GM21515 (cell line): ENCODE data around the gene MMP23B.
"Not testable (repeated sequence)": the region's sequence is repeated elsewhere in the genome, so short reads cannot be mapped to it uniquely, and the experiment has no call there.

ENCODE experiments used
- ATAC-seq: cut with Tn5 transposase; IDR thresholded peaks from one replicate; pipeline ENCODE4 v1.9.1; 2021; ENCODE audit not compliant: unreplicated experiment

MMP23B gene

DNA sequence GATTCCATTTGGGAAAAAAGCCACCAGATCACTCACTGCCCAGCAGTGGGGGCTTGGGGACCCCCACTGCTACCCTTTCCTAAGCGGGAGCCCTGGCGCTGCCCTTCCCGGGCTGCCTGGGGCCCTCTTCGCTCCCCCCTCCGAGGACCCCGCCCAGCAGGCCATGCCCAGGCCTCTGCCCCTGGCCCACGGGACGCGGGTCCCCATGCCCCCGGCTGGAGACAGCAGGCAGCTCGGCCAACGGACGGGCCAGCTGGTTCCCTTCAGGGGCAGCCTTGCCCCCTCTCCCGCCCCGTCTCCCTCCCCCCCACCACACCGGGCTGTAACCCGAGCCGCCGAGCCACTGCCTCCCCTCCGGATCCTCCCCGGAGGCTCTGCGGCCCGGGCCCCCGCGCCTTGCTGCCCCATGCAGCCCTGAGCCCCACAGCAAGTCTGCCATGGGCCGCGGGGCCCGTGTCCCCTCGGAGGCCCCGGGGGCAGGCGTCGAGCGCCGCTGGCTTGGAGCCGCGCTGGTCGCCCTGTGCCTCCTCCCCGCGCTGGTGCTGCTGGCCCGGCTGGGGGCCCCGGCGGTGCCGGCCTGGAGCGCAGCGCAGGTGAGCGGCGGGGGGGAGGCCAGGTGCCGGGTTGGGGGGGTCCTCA is at the start of gene MMP23B:
MMP23B (plus strand) TSS at position 392 of the 639 bp plus-strand sequence; CDS start at position 438, 46 bp downstream.
- no peak for ATAC-seq

DNA sequence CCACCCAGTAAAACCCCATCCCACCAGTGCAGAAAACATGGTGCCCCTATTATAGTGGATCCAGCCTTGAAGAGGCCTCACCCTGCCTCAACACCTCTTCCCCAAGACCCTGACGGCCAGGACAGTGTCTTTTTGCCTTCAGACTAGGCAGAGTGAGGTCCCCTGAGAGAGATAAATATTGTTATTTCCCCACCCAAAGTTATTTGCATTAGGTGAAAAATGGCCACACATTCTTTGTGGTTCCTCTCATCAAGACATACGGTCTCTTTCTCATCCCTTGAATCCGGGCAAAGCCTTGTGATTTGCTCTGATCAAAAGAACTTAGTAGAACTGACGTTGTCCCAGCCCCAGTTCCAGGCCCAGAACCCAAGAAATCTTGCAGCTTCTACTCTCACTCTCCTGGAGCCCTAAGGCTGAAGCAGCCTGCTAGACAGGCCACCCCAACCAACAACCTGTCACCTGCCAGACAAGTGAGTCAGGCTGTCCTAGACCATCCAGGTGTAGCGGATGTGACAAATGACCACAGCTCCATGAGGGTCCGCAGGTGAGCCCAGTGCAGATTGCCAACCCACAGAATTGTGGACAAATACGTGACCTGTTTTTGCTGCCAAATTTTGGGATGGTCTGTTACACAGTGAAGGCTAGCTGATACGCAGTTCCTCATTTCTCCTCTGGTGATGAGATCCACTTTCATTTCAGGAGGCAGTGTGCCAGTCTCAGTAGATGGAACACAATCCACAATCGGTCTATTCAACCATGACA is 49.2 kb upstream of the MMP23B start:
- no peak for ATAC-seq

DNA sequence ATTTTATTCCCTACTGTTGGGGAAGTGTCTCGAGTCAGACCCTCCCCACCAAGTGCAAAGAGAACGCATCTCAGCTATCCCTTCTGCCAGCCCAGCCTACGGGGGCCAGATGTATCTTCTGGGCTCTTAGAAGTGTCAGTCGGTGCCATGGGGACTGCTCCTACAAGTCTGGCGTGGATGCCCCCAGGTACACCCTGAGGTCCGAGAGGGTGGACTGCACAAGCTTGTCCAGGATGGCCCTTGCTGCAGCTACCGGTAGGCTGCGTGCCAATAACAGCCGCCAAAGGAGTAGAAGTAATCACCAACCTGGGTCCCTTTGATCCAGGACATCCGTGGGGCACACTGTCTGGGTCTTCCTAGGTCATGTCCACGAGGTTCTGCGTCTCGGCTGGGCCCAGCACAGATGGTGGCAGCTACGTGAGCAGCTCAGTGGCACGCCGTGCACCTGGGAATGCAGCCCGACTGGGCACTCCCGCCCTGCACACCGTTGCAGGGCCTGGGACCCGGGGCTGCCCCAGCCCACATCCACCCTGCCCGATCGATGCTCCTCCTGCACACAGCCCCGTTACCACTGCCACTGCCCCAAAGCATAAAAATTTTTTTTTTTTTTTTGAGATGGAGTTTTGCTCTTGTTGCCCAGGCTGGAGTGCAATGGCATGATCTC is 48.5 kb upstream of the MMP23B start:
- ATAC-seq: no peak

DNA sequence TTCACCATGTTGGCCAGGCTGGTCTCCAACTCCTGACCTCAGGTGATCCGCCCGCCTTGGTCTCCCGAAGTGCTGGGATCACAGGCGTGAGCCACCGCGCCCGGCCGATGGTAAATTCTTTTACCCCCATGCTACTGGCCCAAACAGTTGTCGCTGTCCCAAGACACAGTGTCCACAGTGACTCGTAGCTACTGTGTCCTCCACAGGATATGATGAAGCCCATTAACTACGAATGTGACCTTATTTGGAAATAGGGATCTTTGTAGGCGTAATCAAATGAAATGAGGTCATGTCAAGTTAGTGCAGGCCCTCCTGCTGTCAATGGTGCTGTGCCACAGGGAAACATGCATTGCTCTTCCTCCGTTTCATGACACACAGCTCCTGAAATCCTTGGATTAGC is 40.5 kb upstream of the MMP23B start:
- no peak for ATAC-seq

DNA sequence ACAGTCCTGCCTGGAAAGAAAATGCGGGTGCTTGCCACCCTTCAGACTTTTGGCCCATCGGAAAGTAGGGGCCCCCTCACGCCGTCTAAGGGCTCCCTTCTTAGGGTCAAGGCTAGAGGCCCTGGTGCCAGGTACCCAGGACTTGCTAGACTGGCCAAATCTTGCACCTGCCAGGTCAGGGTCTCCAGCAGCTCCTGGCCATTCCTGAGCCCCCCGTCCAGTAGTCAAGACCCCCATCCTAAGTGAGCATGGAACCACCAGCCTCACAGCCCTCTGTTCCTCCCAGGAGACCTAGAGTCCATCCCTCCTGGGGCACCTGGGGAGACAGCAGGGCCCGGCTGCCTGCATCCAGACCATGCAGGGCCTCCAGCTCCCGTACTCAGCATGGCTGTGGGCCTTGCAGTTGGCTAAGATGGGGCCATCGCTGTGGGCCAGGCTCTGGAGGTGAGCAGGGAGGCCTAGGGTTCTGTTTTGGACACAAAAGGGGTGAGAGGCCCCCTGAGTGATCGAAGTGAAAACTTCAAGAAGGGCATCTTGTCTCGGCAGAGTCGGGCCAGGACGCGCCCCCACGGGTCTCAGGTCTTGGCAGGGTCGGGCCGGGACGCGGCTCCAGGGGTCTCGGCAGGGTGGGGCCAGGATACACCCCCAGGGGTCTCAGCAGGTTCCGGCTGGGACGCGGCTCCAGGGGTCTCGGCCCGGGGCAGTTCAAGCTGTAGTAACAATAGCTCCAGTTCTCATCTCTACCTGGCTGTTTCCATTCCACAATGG is 38.0 kb upstream of the MMP23B start:
- ATAC-seq: no peak

DNA sequence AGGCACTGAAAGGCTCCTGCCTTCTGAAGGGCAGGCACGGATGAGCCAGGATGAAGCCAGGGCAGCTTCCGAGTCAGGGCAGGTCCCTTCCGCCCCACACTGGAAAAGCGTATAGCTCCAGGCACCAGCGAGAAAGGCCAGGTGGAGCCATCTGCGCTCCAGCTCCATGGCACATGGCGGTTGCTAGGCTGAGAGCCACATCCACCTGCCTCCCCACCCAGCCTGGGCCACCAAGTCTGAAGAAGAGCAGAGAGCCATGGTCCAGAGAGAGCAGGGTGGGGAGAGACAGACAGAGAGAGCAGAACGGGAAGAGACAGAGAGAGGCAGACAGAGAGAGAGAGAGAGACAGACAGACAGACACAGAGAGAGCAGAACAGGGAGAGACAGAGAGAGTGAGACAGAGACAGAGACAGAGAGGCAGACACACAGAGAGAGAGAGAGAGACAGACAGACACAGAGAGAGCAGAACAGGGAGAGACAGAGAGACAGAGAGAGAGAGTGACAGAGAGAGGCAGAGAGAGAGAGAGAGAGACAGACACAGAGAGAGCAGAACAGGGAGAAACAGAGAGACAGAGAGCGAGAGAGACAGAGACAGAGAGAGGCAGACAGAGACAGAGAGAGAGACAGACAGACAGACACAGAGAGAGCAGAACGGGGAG is 37.2 kb upstream of the MMP23B start:
- ATAC-seq: no peak

DNA sequence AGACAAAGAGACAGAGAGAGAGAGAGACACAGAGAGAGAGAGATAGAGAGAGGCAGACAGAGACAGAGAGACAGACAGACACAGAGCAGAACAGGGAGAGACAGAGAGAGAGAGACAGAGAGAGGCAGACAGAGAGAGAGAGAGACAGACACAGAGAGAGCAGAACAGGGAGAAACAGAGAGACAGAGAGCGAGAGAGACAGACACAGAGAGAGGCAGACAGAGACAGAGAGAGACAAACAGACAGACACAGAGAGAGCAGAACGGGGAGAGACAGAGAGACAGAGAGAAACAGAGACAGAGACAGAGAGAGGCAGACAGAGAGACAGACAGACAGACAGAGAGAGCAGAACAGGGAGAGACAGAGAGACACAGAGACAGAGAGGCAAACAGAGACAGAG is 36.6 kb upstream of the MMP23B start:
- ATAC-seq: not testable (repeated sequence)

DNA sequence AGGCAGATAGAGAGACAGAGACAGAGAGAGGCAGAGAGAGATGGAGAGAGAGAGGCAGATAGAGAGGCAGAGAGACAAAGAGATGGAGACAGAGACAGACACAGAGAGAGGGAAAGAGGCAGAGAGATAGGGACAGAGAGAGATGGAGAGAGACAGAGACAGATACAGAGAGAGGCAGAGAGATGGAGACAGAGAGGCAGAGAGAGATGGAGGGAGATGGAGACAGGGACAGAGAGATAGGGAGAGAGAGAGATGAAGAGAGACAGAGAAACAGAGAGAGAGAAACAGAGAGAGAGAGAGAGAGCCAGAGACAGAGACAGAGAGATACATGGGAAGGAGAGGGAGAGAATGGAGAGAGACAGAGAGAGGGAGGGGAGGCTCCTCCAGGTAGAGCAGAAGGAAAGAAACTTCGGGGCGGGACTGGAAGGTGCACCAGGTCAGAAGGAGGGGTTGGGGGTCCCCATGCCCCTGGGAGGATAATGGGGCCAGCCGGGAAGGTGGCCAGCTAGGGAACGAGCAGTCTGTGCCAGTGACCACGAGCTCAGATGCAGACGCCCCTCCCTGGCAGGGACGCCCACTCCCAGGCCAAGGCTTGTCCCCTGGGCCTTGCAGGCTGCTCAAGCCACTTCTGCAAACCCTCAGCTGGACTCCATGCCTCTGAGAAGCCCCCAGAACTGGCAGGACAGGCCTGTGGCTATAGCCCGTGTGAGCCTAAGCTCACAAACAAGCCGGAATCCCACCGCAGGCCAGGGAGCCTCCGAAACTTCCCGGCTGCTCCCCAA is 35.3 kb upstream of the MMP23B start:
- ATAC-seq: no peak

DNA sequence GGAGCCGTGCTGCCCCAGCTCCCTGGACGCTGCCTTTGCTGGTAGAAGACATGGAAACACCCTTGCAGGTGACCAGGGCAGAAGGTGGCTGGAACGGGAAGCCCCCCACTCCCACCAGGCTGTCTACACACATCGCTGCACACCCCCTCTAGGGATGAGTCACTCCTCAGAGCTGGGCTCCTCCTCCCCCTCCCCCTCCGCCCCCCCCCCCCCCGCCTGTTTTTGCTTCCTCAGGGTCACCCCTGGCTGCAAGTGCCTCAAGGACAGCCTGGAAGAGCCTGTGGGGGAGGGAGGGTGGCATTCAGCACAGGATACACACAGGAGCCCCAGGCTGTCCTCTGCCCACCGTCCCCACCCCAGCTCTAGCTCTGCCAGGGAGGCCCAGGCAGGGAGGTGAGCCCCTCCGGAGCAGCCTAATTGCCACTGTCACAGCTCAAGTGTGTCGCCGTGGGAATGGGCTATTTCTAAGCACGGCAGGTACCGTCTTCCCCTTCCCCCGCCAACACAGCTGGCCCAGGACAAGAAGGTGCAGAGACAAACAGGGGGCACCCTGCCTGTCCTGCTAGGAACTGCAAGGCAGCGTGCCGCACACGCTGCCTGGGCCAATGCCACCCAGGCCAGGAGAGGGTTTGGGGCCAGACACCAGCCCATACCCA is 34.6 kb upstream of the MMP23B start:
- no peak for ATAC-seq

DNA sequence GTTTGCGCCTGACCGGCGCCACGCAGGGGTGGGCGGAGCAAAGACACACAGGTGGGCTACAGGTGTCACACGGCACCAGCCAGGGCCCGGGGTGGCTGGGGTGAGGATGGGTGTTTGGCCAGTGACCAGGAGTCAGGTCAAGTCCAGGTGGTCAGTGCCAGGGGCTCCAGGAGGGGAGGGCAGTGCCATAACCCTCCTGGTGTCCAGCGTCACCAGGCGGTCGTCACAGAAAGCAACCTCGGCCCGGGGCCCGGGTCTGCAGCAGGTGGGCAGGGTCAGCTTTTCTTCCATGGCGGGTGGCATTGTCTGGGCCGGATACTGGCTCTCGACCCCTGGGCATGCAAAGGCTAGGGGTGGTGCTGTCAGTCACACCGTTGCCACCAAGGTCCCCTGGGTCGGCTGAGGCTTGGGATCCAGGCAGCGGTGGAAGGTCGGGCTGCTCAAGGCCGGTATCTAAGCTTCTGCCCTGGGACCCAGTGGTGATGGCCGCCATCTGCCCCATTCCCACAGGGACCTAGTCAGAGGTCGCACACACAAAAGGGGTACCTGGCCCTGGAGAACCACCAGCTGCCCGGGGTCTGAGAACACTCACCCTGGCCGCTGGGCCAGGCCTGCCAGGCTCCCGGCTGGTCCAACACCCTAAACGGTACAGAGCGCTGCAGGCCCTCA is 33.8 kb upstream of the MMP23B start:
- no peak for ATAC-seq

DNA sequence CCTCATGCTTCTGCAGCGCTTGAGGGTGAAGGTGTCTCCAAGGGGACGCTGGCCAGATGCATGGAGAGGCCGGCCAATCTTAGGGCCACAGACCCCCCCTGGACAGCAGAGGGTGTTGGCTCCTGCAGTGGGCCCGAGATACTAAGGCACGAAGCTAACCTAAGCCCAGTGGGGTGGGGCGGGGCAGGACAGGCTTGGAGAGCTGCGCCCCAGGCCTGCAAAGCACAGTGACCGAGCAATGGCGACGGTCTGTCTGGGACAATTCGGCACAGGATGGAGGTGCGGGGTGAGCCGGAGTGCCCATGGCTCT is 33.3 kb upstream of the MMP23B start:
- ATAC-seq: no peak

DNA sequence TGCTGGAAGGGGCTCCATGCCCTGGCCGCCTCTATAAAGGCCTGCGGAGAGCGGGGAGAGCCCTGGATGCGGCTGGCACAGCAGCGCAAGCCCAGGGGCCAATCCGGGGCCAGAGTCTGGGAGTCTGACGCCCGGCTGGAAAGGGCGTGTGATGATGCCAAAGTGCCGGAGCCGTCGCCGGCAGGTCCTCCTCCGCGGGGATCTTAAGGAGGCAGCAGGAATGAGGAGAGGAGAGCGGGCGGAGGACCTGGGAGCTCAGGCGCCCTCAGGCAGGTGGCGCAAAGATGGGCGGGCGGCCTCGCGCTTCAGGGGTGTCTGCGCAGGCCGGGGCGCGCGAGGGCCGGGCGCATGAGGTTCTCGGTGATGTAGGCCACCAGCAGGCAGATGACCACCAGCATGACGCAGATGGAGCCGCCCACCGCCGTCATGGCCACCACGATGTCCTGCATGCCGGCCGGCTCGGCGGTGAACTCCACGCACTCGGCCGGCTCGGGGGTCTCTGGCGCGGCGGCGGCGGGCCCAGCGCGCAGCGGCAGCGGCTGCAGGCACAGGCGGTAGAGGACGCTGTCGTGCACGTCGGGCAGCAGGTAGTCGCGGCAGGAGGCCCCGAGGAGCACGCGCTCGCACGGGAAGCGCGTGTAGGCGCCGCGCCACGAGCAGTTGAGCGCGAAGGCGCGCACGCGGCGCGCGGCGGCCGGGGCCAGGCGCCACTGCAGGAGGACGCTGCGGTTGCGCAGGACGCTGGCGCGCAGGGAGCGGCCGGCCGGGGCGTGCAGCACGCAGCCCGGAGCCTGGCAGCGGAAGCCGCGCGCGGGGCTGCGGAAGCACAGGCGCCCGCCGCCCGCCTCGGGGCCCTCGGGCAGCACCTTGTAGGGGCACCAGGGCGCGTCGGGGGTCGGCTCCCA is 32.7 kb upstream of the MMP23B start:
- ATAC-seq: no peak

DNA sequence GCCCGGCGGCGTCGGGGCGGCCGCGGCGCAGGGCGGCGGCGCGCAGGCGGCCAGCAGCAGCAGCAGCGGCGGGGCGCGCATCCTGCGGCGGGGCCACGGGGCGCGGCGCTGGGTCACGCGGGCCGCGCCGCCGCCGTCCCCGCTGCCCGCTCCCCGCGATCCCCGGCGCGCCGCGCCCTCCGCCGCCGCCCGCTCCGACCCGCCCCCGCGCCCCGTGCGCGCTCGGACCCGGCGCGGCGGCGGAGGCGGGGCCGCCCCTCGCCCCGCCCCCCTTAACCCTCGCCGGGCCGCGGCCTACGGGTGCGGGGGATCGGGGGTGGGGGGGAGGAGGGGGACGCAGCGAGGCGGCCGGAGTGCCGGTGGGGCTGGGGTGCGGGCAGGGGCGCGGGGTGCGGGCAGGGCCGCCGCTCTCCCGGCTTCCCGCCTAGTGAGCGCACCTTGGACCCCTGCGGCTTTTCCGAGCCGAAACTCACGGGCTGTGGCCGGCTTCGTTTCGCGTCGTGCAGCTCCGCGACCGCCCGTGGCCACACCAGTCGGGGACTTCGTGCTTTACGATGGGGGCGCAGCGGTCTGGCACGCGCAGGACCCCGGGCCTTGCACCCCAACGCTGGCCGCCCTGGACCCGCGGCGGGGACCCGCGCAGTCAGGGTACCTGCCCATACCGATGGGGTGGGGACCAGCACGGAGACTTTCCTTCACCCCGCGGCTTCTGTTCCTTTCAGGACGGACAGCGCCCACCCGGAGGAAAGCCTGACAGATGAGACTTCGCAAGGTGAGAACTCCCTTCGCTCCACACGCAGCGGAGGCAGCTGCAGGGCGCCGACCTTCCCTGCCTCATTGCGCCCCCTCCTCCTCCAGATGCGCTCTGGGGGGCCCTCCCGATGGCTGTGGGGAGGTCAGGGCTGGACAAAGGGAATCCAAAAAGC is 31.8 kb upstream of the MMP23B start, which contains the start of gene FNDC10:
FNDC10 (minus strand) TSS at position 201 of the 926 bp plus-strand sequence; CDS start at position 81, 120 bp downstream.
- no peak for ATAC-seq

DNA sequence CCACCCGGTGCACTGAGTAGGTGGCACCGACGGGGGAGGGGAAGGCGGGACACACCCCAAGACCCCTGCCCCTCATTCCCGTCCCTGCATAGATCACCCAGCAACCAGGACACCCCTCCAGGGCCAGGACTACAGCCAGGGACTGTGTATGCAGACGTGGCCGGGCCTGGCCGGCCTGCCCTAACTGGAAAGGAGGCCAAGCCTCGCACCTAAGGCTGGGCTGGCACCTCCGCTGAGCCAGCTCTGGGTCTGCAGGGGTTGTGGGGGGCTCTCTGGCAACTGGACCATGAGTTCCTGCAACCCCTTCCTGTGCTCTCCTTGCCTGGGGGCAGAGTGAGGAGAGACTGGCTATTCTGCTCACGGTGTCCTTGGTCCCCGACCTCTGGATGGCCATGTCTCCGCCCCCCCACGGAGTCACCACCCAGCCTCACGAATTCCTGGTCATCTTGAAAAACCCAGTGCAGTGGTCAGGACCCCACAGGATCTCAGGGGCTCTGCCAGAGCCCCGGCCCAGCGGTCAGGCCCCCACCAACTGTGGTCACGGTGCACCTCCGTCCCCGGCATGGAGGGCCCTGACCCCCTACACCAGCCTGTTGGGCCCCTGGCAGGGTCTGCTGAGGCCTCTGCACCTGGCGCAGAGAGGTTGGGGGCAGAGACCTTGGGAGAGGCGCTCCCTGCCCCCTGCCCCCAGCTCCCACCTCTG is 31.0 kb upstream of the MMP23B start:
- ATAC-seq: no peak

DNA sequence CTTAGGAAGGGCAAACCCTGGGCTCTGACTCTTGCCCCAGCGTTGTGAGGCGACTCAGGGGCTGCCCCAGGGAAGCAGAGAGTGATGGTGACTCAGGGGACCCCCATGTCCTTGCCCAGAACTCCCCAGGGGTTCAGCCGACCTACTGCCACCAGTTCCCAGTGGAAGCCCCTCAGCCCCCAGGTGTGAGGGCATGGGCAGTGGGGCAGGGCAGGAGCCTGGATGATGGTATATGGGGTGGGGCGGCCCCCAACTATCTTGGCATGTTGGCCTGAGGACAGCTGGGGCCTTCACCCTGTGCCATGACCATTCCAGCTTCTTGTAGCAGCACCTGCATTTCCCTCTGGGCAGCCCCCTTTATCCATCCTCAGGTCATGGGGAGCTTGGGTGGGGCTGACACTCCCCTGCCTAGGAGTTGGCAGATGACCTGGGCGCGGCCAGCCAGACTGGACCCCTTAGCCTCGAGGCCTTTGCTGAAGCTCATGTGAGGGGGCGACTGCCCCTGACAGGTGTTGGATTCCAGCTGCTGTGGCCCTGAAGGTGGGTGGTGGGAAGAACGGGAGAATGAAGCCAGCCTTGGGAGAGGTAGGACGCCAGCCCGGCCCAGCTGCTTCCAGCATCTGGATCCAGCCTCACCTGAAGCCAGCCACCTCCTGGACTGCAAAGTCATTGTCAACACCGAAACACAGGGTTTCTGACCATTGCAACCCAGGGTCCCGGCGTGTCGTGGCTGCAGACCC is 30.2 kb upstream of the MMP23B start:
- ATAC-seq: no peak
